Fibroblast of peridontal ligament (primary cell): Measurements from ENCODE around the gene COL5A1.

Experiments used
- DNase-seq: peaks from one replicate; pipeline ENCODE4 v3.0.0-alpha.2; 2010; ENCODE audit errors: extremely low read depth

The COL5A1 gene

DNA sequence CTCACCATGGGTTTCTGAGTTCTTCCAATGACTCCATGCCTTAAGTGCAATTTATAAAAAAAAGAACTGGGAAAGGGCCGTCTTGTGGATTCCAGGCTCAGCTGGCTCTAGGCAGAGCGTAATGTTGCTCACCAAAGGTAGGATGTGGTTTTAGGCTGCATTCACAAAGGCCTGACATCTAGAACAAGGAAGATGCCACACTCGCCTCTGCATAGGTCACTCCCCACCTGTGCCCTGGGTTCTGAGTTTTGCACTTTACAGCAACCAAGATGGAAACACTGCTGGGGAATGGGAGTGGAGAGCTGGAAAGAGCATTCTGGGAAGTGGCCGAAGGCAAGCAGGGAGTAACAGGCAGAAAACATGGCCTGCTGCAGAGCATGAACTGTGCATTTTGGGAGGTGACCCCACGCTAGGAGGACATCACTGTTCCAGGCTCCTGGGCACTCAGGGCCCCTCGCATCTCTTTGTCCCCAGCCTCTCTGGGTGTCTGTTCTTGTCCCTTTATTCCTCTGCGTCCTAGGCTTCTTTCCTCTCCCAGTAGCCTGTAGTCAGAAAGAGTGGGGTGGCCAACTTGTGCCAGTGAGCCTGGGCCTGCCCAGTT lies 251.3 kb downstream of the COL5A1 start:
- no peak for DNase-seq
